GM12891 (cell line): ENCODE data around the gene ID1.

Source experiments
- PAX5 ChIP-seq: IDR thresholded peaks from 2 replicates; pipeline ENCODE4 v1.6.1; 2011; ENCODE audit warnings: low read length, moderate library complexity, mild to moderate bottlenecking; ENCODE audit not compliant: insufficient read depth, severe bottlenecking
- POLR2A ChIP-seq: IDR thresholded peaks from 2 replicates; pipeline ENCODE4 v1.6.1; 2011; ENCODE audit warnings: low read depth, low read length, control low read depth
- POLR2AphosphoS5 ChIP-seq: IDR thresholded peaks from 2 replicates; pipeline ENCODE4 v1.6.1; 2011; ENCODE audit warnings: low read depth, low read length, control low read depth
- POU2F2 ChIP-seq: IDR thresholded peaks from 2 replicates; pipeline ENCODE4 v1.6.1; 2011; ENCODE audit warnings: low read depth, mild to moderate bottlenecking, control low read depth, low read length, moderate library complexity
- SPI1 ChIP-seq: IDR thresholded peaks from 2 replicates; pipeline ENCODE4 v1.6.1; 2011; ENCODE audit warnings: low read depth, low read length, control low read depth
- TAF1 ChIP-seq: IDR thresholded peaks from 2 replicates; pipeline ENCODE4 v1.6.1; 2011; ENCODE audit warnings: low read depth, low read length, control low read depth

- TF ChIP-seq POLR2A (no peak), POLR2AphosphoS5 (no peak), SPI1 (no peak), POU2F2 (no peak), TAF1 (no peak), PAX5 (no peak)
Measured at GRCh38 chr20:31606804-31607639, 1.9 kb downstream of the ID1 start.
